AG10803 (cell line): ENCODE data around the gene MYPN.

Experiments used
- DNase-seq: peaks from one replicate; pipeline ENCODE4 v3.0.0; 2010; ENCODE audit warnings: low read depth
- H3K4me3 ChIP-seq: 2 replicates; pipeline ENCODE4 v1.5.1; 2011; ENCODE audit warnings: mild to moderate bottlenecking, low read length, control low read depth
- TF ChIP-seq, protein P1 (sequence below): conservative IDR thresholded peaks from 2 replicates; pipeline ENCODE4 v1.5.1; 2011; ENCODE audit warnings: mild to moderate bottlenecking, low read length, control low read depth, inconsistent platforms

The MYPN gene

DNA sequence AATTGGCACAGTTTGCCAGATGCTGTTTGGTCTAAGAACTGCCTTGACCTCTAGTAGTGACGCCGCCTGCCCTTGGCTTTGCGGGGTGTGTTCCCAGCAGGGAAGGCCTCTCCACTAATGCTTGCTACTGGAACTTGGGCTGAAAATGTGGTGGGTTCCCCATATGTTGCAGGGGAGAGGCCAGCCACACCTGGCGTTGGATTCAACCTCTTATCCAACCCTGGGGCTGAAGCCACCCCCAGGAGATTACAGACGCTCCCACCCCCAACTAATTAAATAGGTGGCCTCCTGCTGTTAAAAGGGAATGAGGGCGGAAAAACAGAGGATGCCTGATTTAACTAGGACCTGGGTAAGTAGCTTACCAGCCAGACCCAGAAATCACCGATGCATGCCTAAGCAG, 141.9 kb downstream of the MYPN start:
- no peak for DNase-seq
- no peak overlapping the region for H3K4me3 ChIP-seq
- TF ChIP-seq, protein P1, sequence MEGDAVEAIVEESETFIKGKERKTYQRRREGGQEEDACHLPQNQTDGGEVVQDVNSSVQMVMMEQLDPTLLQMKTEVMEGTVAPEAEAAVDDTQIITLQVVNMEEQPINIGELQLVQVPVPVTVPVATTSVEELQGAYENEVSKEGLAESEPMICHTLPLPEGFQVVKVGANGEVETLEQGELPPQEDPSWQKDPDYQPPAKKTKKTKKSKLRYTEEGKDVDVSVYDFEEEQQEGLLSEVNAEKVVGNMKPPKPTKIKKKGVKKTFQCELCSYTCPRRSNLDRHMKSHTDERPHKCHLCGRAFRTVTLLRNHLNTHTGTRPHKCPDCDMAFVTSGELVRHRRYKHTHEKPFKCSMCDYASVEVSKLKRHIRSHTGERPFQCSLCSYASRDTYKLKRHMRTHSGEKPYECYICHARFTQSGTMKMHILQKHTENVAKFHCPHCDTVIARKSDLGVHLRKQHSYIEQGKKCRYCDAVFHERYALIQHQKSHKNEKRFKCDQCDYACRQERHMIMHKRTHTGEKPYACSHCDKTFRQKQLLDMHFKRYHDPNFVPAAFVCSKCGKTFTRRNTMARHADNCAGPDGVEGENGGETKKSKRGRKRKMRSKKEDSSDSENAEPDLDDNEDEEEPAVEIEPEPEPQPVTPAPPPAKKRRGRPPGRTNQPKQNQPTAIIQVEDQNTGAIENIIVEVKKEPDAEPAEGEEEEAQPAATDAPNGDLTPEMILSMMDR, result no peak

GRCh38 chr10:68251625-68252495, 142.6 kb downstream of the MYPN start:
- TF ChIP-seq, protein P1, result no peak
- H3K4me3 ChIP-seq, result no peak overlapping the region
- DNase-seq, result no peak

- no peak overlapping the region for H3K4me3 ChIP-seq
- DNase-seq, result no peak
- TF ChIP-seq, protein P1, result no peak
Observed at GRCh38 chr10:68253346-68253745, 144.1 kb downstream of the MYPN start.

DNA sequence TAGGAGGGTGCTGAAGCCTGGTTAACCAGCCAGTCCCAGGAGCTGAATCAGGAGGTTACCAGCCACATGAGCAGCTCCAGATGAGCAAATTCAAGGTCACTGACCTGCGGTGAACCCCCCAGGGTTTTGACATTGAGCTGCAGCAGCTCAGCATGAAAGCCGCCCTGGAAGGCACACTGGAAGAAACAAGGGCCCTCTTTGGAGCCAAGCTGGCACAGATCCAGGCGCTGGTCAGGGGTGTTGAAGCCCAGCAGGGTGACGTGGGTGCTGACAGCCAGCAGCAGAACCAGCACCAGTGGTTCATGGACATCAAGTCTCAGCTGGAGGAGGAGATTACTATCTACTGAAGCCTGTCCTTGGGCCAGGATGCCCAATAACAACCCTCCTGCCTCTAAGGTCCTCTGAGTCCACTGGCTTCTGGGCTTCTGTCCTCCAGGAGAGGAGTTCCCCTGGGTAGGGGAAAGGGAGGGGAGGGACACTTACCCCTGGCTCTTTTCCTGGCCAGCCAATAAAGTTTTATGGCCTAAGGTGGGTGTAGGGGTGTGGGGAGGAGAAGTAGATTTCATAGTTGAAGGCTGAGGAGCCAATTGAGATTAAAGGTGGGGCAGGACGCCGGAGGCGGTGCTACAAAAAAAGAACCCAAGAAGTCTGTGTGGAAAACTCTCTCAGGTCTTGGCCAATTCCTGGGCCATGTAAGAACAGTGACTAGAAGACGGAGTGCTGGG, 152.0 kb downstream of the MYPN start:
- no peak for DNase-seq
- TF ChIP-seq, protein P1, result no peak
- no peak overlapping the region for H3K4me3 ChIP-seq
